ENCODE measurements around the gene SORCS3. TPM values are rescaled to one million over a fixed set of nuclear protein-coding genes. Genes with fewer than 3 reads are reported as not detected.

SORCS3 gene
- total RNA-seq, 1 experiment from 2014 or later, result not detected

- H3K4me1 Mint-ChIP-seq (ENCODE audit: insufficient read depth, unreplicated experiment), result no peaks in the 10 kb centered on the region
- CTCF ChIA-PET, result no interaction called here
- TF ChIP-seq CTCF (IDR thresholded peaks at IDR 0.05; ENCODE audit: unreplicated experiment), result no peak
- intact Hi-C loops (cut with micrococcal nuclease), result no loop called here
- no peak overlapping the region for H3K27ac Mint-ChIP-seq (ENCODE audit: low read depth, unreplicated experiment)
- no peak overlapping the region for H3K4me3 Mint-ChIP-seq (ENCODE audit: unreplicated experiment)
- POLR2A ChIA-PET, result no interaction called here
- no peak for DNase-seq (ENCODE audit: unreplicated experiment)
- no peaks in the 10 kb centered on the region for H3K27me3 Mint-ChIP-seq (ENCODE audit: insufficient read depth, unreplicated experiment)
- no TSS peak for BruUV-seq (replicated peaks)
- no peaks in the 10 kb centered on the region for H3K36me3 Mint-ChIP-seq (ENCODE audit: insufficient read depth, unreplicated experiment)
- no peaks in the 10 kb centered on the region for H3K9me3 Mint-ChIP-seq (ENCODE audit: unreplicated experiment)
These were observed 348.8 kb downstream of the SORCS3 start for GRCh38 chr10:104989880-104990279.

DNA sequence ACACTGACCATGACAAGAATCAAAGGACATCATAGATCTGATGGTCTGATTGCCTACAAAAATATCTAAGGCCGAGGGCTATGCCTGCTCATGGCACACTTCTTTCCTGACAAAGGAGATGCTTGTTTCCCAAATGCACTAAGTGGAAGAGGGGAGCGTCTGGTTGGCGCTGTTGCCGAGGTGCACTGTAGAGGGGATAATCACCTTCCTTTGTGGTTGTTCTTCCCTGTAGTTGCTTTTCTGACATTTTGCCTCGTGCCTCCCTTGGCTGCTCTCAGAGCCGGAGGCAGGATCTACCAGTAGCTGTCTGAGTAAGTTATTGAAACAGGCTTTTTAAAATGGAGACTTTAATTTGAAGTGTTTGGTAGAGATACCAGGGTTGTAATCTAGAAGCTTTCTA is 352.0 kb downstream of the SORCS3 start:
- ChIA-PET POLR2A (no interaction called here), CTCF (interaction anchor here (0.6 to 1.7 kb wide), 3 partner anchors 27 to 578 kb away, joined by 3 read pairs; no protein-coding TSS in a partner anchor)
- no peak for TF ChIP-seq CTCF (IDR thresholded peaks at IDR 0.05; ENCODE audit: unreplicated experiment)
- H3K4me3 Mint-ChIP-seq (ENCODE audit: unreplicated experiment), result no peak overlapping the region
- H3K9me3 Mint-ChIP-seq (ENCODE audit: unreplicated experiment), result no peaks in the 10 kb centered on the region
- no TSS peak for BruUV-seq (replicated peaks)
- H3K27ac Mint-ChIP-seq (ENCODE audit: low read depth, unreplicated experiment), result no peak overlapping the region
- H3K36me3 Mint-ChIP-seq (ENCODE audit: insufficient read depth, unreplicated experiment), result peaks cover 7% of the 10 kb centered on the region
- DNase-seq (ENCODE audit: unreplicated experiment), result no peak
- no peaks in the 10 kb centered on the region for H3K4me1 Mint-ChIP-seq (ENCODE audit: insufficient read depth, unreplicated experiment)
- intact Hi-C loops (cut with micrococcal nuclease), result no loop called here
- peaks cover 18% of the 10 kb centered on the region for H3K27me3 Mint-ChIP-seq (ENCODE audit: insufficient read depth, unreplicated experiment)

DNA sequence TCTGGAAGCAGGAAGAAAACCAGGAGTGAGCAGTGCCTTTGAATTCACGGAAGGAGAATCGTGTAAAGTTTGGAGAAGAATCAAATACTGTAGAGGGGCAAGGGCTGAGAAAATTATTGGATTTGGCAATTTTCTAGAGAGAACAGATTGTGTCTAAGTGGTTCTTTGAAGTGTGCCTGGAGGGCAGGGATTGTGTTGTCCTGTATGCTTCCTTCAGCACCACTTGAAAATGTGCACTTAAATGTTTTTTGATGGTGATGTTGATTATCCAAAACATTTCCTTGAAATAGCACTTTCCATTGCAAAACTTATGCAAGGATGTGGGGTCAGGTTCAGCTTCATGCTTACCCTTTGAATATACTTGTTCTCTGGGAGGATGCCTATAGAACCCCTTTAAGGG is 360.2 kb downstream of the SORCS3 start:
- H3K4me3 Mint-ChIP-seq (ENCODE audit: unreplicated experiment), result no peak overlapping the region
- H3K4me1 Mint-ChIP-seq (ENCODE audit: insufficient read depth, unreplicated experiment), result no peaks in the 10 kb centered on the region
- ChIA-PET POLR2A (no interaction called here), CTCF (interaction anchor here (0.7 kb wide), 1 partner anchor 11 kb away, joined by 3 read pairs; no protein-coding TSS in a partner anchor)
- no peak for TF ChIP-seq CTCF (IDR thresholded peaks at IDR 0.05; ENCODE audit: unreplicated experiment)
- peaks cover 33% of the 10 kb centered on the region for H3K27me3 Mint-ChIP-seq (ENCODE audit: insufficient read depth, unreplicated experiment)
- H3K27ac Mint-ChIP-seq (ENCODE audit: low read depth, unreplicated experiment), result no peak overlapping the region
- no TSS peak for BruUV-seq (replicated peaks)
- H3K36me3 Mint-ChIP-seq (ENCODE audit: insufficient read depth, unreplicated experiment), result peaks cover 7% of the 10 kb centered on the region
- DNase-seq (ENCODE audit: unreplicated experiment), result no peak
- intact Hi-C loops (cut with micrococcal nuclease), result no loop called here
- peaks cover 3% of the 10 kb centered on the region for H3K9me3 Mint-ChIP-seq (ENCODE audit: unreplicated experiment)

DNA sequence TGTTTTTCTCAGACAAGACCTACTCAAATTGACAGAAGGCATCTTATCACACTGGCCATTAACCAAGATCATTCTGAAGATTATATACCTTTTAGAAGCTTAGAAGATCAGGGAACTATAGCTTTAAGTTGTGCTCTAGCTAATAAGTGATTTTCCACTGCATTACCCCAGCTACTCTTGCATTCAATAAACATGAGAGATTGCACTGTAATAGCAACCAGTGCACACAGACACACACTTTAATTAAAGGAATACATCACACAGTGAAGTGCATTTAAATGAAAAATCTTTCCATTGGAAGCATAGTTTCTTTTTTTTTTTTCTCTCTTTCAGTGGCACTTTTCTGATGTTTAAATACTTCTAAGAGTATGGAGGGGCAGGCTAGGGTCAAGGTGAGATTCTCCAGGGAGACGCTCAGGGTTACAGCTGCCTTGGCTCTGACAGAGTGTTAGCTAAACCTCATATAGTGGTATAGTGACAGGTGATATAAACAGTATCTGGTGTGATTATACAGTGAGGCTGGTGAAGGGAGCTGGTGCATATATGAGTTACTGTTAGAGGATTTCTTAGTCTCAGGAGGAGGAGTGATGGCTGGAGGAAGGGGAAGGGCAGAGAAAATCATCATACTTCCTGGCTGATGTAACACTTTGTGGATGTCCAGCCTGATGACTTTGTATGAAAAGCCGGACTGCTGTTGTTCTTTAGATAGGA is 369.5 kb downstream of the SORCS3 start:
- no peak overlapping the region for H3K27ac Mint-ChIP-seq (ENCODE audit: low read depth, unreplicated experiment)
- DNase-seq (ENCODE audit: unreplicated experiment), result no peak
- BruUV-seq (replicated peaks), result no TSS peak
- POLR2A ChIA-PET, result no interaction called here
- peaks cover 22% of the 10 kb centered on the region for H3K9me3 Mint-ChIP-seq (ENCODE audit: unreplicated experiment)
- intact Hi-C loops (cut with micrococcal nuclease), result no loop called here
- H3K27me3 Mint-ChIP-seq (ENCODE audit: insufficient read depth, unreplicated experiment), result no peaks in the 10 kb centered on the region
- no peaks in the 10 kb centered on the region for H3K36me3 Mint-ChIP-seq (ENCODE audit: insufficient read depth, unreplicated experiment)
- TF ChIP-seq CTCF (IDR thresholded peaks at IDR 0.05; ENCODE audit: unreplicated experiment), result no peak
- peaks cover 10% of the 10 kb centered on the region for H3K4me1 Mint-ChIP-seq (ENCODE audit: insufficient read depth, unreplicated experiment)
- CTCF ChIA-PET, result interaction anchor here (0.6 kb wide), 1 partner anchor 1057 kb away, joined by 3 read pairs; no protein-coding TSS in a partner anchor
- H3K4me3 Mint-ChIP-seq (ENCODE audit: unreplicated experiment), result no peak overlapping the region
